Karpas-422 (cell line): ENCODE results near the gene FAM151A. TPM values are rescaled to one million over a fixed set of nuclear protein-coding genes. Genes with fewer than 3 reads are reported as not detected.
"Not testable (repeated sequence)": the region's sequence is repeated elsewhere in the genome, so short reads cannot be mapped to it uniquely, and the experiment has no call there.

Experiments
- DNase-seq: peaks from one replicate; pipeline ENCODE4 v3.0.0-alpha.2; 2015
- H2AFZ ChIP-seq: fragments of 200-600 bp; sonication (generic); 2 replicates; pipeline ENCODE4 v1.6.1; 2014; ENCODE audit warnings: antibody characterized with exemption, low read length, mixed read lengths
- H3K27ac ChIP-seq: fragments of 200-600 bp; sonication (generic); 2 replicates; pipeline ENCODE4 v1.5.1; 2014; ENCODE audit warnings: mild to moderate bottlenecking, low read length, moderate library complexity
- H3K27me3 ChIP-seq: fragments of 200-600 bp; sonication (generic); 2 replicates; pipeline ENCODE4 v1.6.1; 2014; ENCODE audit warnings: low read length, mixed read lengths
- H3K36me3 ChIP-seq: fragments of 200-600 bp; sonication (generic); 2 replicates; pipeline ENCODE4 v1.6.1; 2014; ENCODE audit warnings: low read length, mixed read lengths; ENCODE audit not compliant: insufficient read depth
- H3K4me1 ChIP-seq: fragments of 200-600 bp; sonication (generic); 2 replicates; pipeline ENCODE4 v1.6.1; 2014; ENCODE audit warnings: mild to moderate bottlenecking, low read length, mixed read lengths
- H3K4me2 ChIP-seq: fragments of 200-600 bp; sonication (generic); 2 replicates; pipeline ENCODE4 v1.6.1; 2014; ENCODE audit warnings: low read length, low read depth, mild to moderate bottlenecking; ENCODE audit not compliant: poor library complexity, severe bottlenecking
- H3K4me3 ChIP-seq: fragments of 200-600 bp; sonication (generic); 2 replicates; pipeline ENCODE4 v1.5.1; 2014; ENCODE audit warnings: mild to moderate bottlenecking, antibody characterized with exemption, low read length, mixed read lengths
- H3K79me2 ChIP-seq: fragments of 200-600 bp; sonication (generic); 2 replicates; pipeline ENCODE4 v1.6.1; 2014; ENCODE audit warnings: mild to moderate bottlenecking, low read length, mixed read lengths
- H3K9ac ChIP-seq: fragments of 200-600 bp; sonication (generic); 2 replicates; pipeline ENCODE4 v1.6.0; 2014; ENCODE audit warnings: low read length
- H3K9me2 ChIP-seq: fragments of 200-600 bp; sonication (generic), shearing (Covaris generic); replicated peaks from 2 replicates; pipeline ENCODE4 v1.6.0; 2014; ENCODE audit warnings: mild to moderate bottlenecking, low read length, moderate library complexity; ENCODE audit not compliant: insufficient read depth
- H3K9me3 ChIP-seq: fragments of 300-700, 200-600 bp; sonication (generic); 2 replicates; pipeline ENCODE4 v1.6.1; 2014; ENCODE audit warnings: low read length, mixed read lengths
- H4K20me1 ChIP-seq: fragments of 200-600 bp; sonication (generic); 2 replicates; pipeline ENCODE4 v1.6.1; 2014; ENCODE audit warnings: mild to moderate bottlenecking, antibody characterized with exemption, low read length, low read depth; ENCODE audit not compliant: insufficient read depth
- total RNA-seq: library from RNA; depleted of rRNA; stranded (reverse); fragments of >200 nt; shearing (Covaris generic); gene quantifications from 2 replicates; pipeline ENCODE4 v1.2.3, GENCODE V29; 2014; ENCODE audit warnings: low replicate concordance

Gene FAM151A
- total RNA-seq, 1 experiment from 2014 or later: not detected

DNA sequence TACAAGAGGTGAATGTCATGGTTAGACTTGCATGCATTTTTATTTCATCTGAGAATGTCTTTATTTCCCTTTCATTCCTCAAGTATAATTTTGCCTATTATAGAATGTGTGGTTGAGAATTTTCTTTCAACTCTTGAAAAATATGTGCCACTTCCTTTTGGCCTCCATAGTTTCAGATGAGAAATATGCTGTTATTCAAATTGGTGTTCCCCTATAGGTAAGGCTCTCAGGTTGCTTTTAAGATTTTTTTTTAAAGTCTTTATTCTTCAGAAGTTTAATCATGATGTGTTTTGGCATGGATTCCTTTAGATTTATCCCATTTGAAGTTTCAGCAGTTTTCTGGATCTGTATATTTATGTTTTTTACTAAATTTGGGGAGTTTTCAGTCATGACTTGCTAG, 20.4 kb upstream of the FAM151A start:
- no peak overlapping the region for H3K27ac ChIP-seq
- no peak overlapping the region for H3K4me2 ChIP-seq
- H3K4me3 ChIP-seq: no peak overlapping the region
- H2AFZ ChIP-seq: no peak overlapping the region
- H4K20me1 ChIP-seq: no peaks in the 10 kb centered on the region
- no peaks in the 10 kb centered on the region for H3K36me3 ChIP-seq
- H3K4me1 ChIP-seq: no peaks in the 10 kb centered on the region
- no peak overlapping the region for H3K9ac ChIP-seq
- DNase-seq: no peak
- no peaks in the 10 kb centered on the region for H3K9me2 ChIP-seq
- H3K9me3 ChIP-seq: no peaks in the 10 kb centered on the region
- no peaks in the 10 kb centered on the region for H3K79me2 ChIP-seq
- H3K27me3 ChIP-seq: no peaks in the 10 kb centered on the region

DNA sequence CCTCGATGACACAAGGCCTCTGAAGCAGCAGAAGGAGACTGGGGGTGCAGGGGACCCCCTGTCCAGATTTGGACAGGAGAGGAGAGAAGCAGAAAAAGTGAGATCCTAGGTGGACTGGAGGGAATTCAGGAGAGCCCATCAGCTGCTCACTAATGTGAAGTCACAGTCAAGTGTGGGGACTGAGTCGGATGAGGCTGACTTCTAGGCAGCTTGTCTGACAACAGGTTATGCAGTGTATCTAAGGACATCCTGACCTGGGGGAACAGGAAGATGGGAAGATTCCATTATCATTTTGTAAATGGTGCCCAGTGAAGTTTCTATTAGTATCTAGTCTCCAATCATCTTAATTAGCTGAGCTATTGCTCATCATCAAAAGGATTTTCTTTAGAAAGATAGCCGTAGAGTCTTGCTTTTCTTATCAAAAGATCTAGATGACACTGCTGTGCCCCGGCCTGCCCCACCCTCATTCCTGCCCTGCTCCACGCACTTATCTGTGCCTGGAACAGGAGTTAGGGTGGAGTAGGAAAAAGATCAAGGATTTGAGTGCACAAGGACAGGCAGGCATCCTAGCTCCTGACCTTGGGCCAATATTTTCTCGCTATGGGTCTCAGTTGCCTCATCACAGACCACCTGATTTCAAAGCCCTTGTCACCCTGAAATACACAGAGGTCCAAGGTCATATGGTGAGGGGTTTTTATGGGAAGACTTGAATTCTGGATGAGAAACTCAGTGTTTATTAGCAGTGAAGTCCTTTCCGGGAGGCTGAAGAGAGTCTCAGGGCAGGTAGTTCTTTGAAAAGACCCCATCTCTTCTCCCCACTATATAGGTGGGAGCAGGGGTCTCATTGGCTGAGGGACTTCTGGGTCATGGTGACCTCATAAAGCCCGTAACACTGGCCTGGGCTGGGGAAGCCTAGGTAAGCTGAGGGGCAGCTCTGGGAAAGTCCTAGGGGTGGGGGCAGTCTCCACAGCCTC, 17.8 kb upstream of the FAM151A start, which contains the start of gene MROH7:
Gene MROH7 (plus strand): TSS at position 924 of the 974 bp plus-strand sequence. CDS start 11,141 bp downstream, outside the sequence.
- DNase-seq: no peak
- Histone ChIP-seq H3K4me2 (no peak within 1 kb of the TSS), H3K36me3 (no peaks in the 10 kb centered on the region), H4K20me1 (no peaks in the 10 kb centered on the region), H3K27ac (no peak within 1 kb of the TSS), H3K79me2 (no peaks in the 10 kb centered on the region), H3K4me3 (no peak within 1 kb of the TSS), H3K9me2 (no peaks in the 10 kb centered on the region), H3K9me3 (no peaks in the 10 kb centered on the region), H2AFZ (no peak within 1 kb of the TSS), H3K4me1 (peaks cover 10% of the 10 kb centered on the region), H3K27me3 (no peaks in the 10 kb centered on the region), H3K9ac (no peak within 1 kb of the TSS)

DNA sequence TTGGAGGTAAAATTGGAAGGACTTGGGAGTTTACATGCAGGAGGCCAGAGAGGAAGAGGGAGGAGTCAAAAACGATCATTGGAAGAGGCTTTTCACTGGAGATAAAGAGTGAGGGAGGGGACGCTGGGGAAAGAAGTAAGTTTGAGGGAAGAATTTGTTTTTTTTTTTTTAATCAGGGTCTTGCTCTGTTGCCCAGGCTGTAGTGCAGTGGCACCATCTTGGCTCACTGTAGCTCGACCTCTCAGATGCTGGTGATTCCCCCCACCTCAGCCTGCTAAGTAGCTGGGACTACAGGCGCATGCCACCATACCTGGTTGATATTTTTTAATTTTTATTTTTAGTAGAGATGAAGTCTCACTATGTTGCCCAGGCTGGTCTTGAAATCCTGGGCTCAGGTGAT, 17.0 kb upstream of the FAM151A start:
- Histone ChIP-seq H3K27ac (no peak overlapping the region), H3K27me3 (no peaks in the 10 kb centered on the region), H3K79me2 (no peaks in the 10 kb centered on the region), H4K20me1 (no peaks in the 10 kb centered on the region), H3K4me3 (no peak overlapping the region), H2AFZ (no peak overlapping the region), H3K9ac (no peak overlapping the region), H3K9me2 (no peaks in the 10 kb centered on the region), H3K4me2 (no peak overlapping the region), H3K4me1 (peaks cover 13% of the 10 kb centered on the region), H3K36me3 (no peaks in the 10 kb centered on the region), H3K9me3 (no peaks in the 10 kb centered on the region)
- no peak for DNase-seq

DNA sequence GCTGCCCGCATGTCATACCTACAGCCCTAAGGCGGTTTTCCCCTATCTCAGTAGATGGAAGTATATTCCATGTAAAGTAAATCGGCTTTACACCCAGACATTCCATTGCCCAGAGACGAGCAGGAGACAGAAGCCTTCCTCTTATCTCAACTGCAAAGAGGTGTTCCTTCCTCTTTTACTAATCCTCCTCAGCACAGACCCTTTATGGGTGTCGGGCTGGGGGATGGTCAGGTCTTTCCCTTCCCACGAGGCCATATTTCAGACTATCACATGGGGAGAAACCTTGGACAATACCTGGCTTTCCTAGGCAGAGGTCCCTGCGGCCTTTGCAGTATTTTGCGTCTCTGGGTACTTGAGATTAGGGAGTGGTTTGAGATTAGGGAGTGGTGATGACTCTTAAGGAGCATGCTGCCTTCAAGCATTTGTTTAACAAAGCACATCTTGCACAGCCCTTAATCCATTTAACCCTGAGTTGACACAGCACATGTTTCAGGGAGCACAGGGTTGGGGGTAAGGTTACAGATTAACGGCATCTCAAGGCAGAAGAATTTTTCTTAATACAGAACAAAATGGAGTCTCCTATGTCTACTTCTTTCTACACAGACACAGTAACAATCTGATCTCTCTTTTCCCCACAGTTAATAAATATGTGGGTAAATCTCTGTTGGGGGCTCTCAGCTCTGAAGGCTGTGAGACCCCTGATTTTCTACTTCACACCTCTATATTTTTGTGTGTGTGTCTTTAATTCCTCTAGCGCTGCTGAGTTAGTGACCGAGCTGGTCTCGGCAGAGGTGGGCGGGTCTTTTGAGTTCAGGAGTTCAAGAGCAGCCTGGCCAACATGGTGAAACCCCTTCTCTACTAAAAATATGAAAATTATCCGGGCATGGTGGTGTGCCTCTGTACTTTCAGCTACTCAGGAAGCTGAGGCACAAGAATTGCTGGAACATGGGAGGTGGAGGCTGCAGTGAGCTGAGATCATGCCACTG, 13.4 kb upstream of the FAM151A start:
- not testable (repeated sequence) for H3K9me2 ChIP-seq, H3K79me2 ChIP-seq, H3K27ac ChIP-seq, H4K20me1 ChIP-seq, H3K36me3 ChIP-seq, DNase-seq, H3K27me3 ChIP-seq, H3K9me3 ChIP-seq
- 0 out of 2 replicates have a peak overlapping the region, but pooled peaks have one; percentile 22 for H3K4me3 ChIP-seq
- peaks cover 13% of the 10 kb centered on the region for H3K4me1 ChIP-seq
- H3K9ac ChIP-seq: 0 out of 2 replicates have a peak overlapping the region, but pooled peaks have one; percentile 2
- peak overlapping the region; percentile 54 for H3K4me2 ChIP-seq
- 0 out of 2 replicates have a peak overlapping the region, but pooled peaks have one; percentile 28 for H2AFZ ChIP-seq

DNA sequence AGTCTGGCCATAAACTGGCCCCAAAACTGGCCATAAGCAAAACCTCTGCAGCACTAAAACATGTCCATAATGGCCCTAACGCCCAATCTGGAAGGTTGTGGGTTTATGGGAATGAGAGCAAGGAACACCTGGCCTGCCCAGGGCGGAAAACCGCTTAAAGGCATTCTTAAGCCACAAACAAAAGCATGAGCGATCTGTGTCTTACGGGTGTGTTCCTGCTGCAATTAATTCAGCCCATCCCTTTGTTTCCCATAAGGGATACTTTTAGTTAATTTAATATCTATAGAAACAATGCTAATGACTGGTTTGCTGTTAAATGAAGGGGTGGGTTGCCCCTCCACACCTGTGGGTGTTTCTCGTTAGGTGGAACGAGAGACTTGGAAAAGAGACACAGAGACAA, 12.5 kb upstream of the FAM151A start:
- H2AFZ ChIP-seq, H3K79me2 ChIP-seq, H3K27ac ChIP-seq, DNase-seq, H3K36me3 ChIP-seq, H3K9me3 ChIP-seq, H3K27me3 ChIP-seq, H4K20me1 ChIP-seq, H3K9me2 ChIP-seq: not testable (repeated sequence)
- 0 out of 2 replicates have a peak overlapping the region, but pooled peaks have one; percentile 2 for H3K9ac ChIP-seq
- 0 out of 2 replicates have a peak overlapping the region, but pooled peaks have one; percentile 22 for H3K4me3 ChIP-seq
- peak overlapping the region; percentile 54 for H3K4me2 ChIP-seq
- peaks cover 13% of the 10 kb centered on the region for H3K4me1 ChIP-seq

DNA sequence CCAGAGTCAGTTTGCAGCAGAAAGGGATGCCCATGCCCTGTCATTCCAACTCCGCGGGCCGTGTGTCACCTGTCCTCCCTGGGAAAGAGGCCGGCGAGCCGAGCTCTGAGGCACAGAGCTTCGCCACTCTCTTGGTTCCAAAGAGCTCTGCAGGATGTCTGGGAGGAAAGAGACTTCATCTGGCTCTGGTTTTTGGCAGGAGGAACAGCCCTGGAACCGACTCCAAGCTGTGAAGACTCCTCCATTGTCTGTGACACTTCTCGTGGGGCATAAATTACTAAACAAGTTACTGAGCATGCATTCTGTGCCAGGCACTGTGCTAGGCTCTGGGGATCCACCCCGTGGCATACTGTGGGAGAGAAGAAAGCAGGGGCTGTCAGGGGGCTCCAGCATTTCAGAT, 3.9 kb upstream of the FAM151A start:
- Histone ChIP-seq H3K4me1 (no peaks in the 10 kb centered on the region), H3K9me2 (no peaks in the 10 kb centered on the region), H3K9me3 (no peaks in the 10 kb centered on the region), H2AFZ (no peak overlapping the region), H3K9ac (no peak overlapping the region), H3K4me3 (no peak overlapping the region), H4K20me1 (no peaks in the 10 kb centered on the region), H3K27me3 (no peaks in the 10 kb centered on the region), H3K79me2 (no peaks in the 10 kb centered on the region), H3K27ac (no peak overlapping the region), H3K4me2 (no peak overlapping the region), H3K36me3 (no peaks in the 10 kb centered on the region)
- DNase-seq: no peak

DNA sequence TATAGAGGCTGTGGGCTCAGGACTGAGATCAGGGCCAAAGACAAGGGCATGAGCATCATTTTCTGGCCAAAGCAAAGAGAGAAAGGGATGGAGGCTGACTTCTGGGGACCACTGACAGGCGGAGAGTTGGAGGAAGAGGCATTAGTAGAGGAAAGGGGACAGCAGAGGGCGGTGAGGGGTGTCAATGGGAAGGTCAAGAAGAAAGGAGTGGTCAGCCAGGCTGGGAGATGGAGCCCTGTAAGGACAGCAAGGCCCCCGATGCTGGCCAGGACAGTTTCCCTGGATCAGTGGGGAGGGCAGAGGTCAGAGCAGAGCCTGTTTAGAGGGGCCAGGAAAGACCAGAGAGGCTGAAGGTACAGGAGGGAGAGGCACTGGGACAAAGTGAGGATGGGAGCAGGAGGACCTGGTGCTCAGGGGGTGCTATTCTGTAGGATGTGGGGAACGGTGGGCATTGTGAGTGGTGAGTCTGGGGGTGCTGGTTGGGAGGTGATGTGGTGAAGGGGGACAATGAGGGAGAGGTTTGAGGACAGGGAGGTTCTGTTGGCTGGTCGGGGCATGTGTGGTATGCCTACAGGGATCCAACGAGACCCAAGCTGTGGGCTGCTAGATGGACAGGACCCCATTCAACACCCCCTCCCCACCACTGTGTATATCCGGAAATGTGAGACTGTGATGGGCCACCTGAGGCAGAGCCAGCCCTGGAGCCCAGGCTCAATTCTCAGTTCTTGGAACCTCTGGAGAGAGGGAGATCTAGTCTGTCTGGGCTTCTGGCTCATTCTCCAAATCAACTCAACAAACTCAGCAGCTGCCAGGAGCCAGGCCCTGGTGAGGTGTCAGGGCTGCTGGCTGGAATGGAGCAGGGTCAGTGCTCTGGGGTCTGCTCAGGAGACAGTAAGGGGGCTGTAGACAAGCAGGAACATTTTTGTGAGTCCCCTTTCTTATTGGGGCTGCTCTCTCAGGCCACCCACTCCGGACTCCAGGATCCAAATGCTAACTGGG, 1.4 kb upstream of the FAM151A start:
- Histone ChIP-seq H2AFZ (no peak overlapping the region), H3K9ac (no peak overlapping the region), H4K20me1 (no peaks in the 10 kb centered on the region), H3K36me3 (no peaks in the 10 kb centered on the region), H3K4me3 (no peak overlapping the region), H3K27me3 (no peaks in the 10 kb centered on the region), H3K9me2 (no peaks in the 10 kb centered on the region), H3K9me3 (no peaks in the 10 kb centered on the region), H3K79me2 (no peaks in the 10 kb centered on the region), H3K4me1 (no peaks in the 10 kb centered on the region), H3K4me2 (no peak overlapping the region), H3K27ac (no peak overlapping the region)
- DNase-seq: no peak
